ENCODE data around the gene ST8SIA5. TPM values are rescaled to one million over a fixed set of nuclear protein-coding genes. Genes with fewer than 3 reads are reported as not detected.

The ST8SIA5 gene
- total and polyA plus RNA-seq, 9 of the 15 experiments (the other 6 are each of a cell fraction or from before 2014, with no cell fraction given), result 0.03 to 0.33 (median 0.06) TPM; not detected in 5

DNA sequence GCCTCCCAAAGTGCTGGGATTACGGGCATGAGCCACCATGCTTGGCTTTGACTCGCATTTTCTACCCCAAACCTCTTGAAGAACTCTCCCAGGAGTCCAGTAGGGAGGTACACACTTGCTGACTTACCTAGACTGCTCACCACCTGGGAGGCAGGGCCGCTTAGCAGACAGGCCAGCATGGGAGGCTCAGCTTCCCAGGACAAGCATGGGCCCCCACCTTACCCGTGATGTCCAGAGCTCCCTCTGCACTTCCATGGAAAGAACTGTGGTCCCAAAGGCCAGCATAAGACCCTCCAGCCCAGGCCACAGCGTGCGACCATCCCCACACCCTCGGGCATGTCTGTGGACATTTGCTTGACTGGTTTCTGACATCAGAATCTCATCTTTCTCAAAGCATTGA lies 36.8 kb downstream of the ST8SIA5 start:
- Histone ChIP-seq H4K20me1 (replicated peaks; ENCODE audit: control insufficient read depth, insufficient read depth, low read length) (no peaks in the 10 kb centered on the region), H3K4me2 (ENCODE audit: insufficient read depth, low read length) (no peak overlapping the region), H3K9ac (ENCODE audit: insufficient read depth in 1 of 2, low read depth in 2 of 2, low read length in 2 of 2) (no peak overlapping the region), H3K27ac (ENCODE audit: extremely low read depth, low read depth, low read length) (no peak overlapping the region), H2AFZ (ENCODE audit: low read depth, low read length) (no peak overlapping the region), H3K4me3 (no peak overlapping the region), H3K9me1 (ENCODE audit: control insufficient read depth, insufficient read depth, low read length) (no peaks in the 10 kb centered on the region), H3K36me3 (ENCODE audit: control insufficient read depth, insufficient read depth, low read length) (no peaks in the 10 kb centered on the region), H3K27me3 (ENCODE audit: control insufficient read depth in 2 of 2, insufficient read depth in 2 of 2, low read length in 2 of 2) (peaks cover 0 to 28% of the 10 kb centered on the region in 2 experiments; a peak in 2 of 5 replicates), H3K4me1 (replicated peaks in 1 of 2; ENCODE audit: control insufficient read depth in 2 of 2, insufficient read depth in 2 of 2, low read length in 2 of 2) (no peaks in the 10 kb centered on the region), H3K79me2 (ENCODE audit: control insufficient read depth, insufficient read depth, low read length) (no peaks in the 10 kb centered on the region), H3K9me3 (replicated peaks; ENCODE audit: control insufficient read depth, insufficient read depth, low read depth, low read length) (no peaks in the 10 kb centered on the region)
- ATAC-seq (no peak), FAIRE-seq (no peak), DNase-seq (ENCODE audit: extremely low read depth in 1 of 4, low spot score in 3 of 4) (no peak)
- ChIA-PET POLR2A (no interaction called here), CTCF (ENCODE audit: low intra/inter-chr PET ratio) (no interaction called here)
- intact Hi-C loops (cut with micrococcal nuclease), result no loop called here
- BruUV-seq (replicated peaks), result no TSS peak
- 0% methylated on average over 7 of the region's 7 CpGs for WGBS (ENCODE audit: insufficient coverage, low coverage, missing lambda C conversion rate)
- in situ Hi-C loops (cut with MboI), result loop anchor here (10.0 kb wide), 1 partner anchor 305 kb away; no protein-coding TSS in a partner anchor
- TF ChIP-seq, protein P1, sequence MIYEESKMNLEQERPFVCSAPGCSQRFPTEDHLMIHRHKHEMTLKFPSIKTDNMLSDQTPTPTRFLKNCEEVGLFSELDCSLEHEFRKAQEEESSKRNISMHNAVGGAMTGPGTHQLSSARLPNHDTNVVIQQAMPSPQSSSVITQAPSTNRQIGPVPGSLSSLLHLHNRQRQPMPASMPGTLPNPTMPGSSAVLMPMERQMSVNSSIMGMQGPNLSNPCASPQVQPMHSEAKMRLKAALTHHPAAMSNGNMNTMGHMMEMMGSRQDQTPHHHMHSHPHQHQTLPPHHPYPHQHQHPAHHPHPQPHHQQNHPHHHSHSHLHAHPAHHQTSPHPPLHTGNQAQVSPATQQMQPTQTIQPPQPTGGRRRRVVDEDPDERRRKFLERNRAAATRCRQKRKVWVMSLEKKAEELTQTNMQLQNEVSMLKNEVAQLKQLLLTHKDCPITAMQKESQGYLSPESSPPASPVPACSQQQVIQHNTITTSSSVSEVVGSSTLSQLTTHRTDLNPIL (CRISPR knock-in tag; IDR thresholded peaks at IDR 0.05), result no peak
- TF ChIP-seq, protein P2, sequence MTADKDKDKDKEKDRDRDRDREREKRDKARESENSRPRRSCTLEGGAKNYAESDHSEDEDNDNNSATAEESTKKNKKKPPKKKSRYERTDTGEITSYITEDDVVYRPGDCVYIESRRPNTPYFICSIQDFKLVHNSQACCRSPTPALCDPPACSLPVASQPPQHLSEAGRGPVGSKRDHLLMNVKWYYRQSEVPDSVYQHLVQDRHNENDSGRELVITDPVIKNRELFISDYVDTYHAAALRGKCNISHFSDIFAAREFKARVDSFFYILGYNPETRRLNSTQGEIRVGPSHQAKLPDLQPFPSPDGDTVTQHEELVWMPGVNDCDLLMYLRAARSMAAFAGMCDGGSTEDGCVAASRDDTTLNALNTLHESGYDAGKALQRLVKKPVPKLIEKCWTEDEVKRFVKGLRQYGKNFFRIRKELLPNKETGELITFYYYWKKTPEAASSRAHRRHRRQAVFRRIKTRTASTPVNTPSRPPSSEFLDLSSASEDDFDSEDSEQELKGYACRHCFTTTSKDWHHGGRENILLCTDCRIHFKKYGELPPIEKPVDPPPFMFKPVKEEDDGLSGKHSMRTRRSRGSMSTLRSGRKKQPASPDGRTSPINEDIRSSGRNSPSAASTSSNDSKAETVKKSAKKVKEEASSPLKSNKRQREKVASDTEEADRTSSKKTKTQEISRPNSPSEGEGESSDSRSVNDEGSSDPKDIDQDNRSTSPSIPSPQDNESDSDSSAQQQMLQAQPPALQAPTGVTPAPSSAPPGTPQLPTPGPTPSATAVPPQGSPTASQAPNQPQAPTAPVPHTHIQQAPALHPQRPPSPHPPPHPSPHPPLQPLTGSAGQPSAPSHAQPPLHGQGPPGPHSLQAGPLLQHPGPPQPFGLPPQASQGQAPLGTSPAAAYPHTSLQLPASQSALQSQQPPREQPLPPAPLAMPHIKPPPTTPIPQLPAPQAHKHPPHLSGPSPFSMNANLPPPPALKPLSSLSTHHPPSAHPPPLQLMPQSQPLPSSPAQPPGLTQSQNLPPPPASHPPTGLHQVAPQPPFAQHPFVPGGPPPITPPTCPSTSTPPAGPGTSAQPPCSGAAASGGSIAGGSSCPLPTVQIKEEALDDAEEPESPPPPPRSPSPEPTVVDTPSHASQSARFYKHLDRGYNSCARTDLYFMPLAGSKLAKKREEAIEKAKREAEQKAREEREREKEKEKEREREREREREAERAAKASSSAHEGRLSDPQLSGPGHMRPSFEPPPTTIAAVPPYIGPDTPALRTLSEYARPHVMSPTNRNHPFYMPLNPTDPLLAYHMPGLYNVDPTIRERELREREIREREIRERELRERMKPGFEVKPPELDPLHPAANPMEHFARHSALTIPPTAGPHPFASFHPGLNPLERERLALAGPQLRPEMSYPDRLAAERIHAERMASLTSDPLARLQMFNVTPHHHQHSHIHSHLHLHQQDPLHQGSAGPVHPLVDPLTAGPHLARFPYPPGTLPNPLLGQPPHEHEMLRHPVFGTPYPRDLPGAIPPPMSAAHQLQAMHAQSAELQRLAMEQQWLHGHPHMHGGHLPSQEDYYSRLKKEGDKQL (CRISPR knock-in tag; IDR thresholded peaks at IDR 0.05; ENCODE audit: borderline replicate concordance), result no peak
- no peak for TF ChIP-seq SMARCE1 (IDR thresholded peaks at IDR 0.05)
- TF ChIP-seq, protein P3, sequence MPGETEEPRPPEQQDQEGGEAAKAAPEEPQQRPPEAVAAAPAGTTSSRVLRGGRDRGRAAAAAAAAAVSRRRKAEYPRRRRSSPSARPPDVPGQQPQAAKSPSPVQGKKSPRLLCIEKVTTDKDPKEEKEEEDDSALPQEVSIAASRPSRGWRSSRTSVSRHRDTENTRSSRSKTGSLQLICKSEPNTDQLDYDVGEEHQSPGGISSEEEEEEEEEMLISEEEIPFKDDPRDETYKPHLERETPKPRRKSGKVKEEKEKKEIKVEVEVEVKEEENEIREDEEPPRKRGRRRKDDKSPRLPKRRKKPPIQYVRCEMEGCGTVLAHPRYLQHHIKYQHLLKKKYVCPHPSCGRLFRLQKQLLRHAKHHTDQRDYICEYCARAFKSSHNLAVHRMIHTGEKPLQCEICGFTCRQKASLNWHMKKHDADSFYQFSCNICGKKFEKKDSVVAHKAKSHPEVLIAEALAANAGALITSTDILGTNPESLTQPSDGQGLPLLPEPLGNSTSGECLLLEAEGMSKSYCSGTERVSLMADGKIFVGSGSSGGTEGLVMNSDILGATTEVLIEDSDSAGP (CRISPR knock-in tag; IDR thresholded peaks at IDR 0.05), result no peak
- TF ChIP-seq PCBP1 (IDR thresholded peaks at IDR 0.05; ENCODE audit: low read depth, low read length, poor library complexity, severe bottlenecking), result no peak
- TF ChIP-seq, protein P4, sequence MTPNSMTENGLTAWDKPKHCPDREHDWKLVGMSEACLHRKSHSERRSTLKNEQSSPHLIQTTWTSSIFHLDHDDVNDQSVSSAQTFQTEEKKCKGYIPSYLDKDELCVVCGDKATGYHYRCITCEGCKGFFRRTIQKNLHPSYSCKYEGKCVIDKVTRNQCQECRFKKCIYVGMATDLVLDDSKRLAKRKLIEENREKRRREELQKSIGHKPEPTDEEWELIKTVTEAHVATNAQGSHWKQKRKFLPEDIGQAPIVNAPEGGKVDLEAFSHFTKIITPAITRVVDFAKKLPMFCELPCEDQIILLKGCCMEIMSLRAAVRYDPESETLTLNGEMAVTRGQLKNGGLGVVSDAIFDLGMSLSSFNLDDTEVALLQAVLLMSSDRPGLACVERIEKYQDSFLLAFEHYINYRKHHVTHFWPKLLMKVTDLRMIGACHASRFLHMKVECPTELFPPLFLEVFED (CRISPR knock-in tag; conservative IDR thresholded peaks at IDR 0.05), result no peak
- TF ChIP-seq RFX5 (IDR thresholded peaks at IDR 0.05; ENCODE audit: low read depth, low read length), result no peak
- TF ChIP-seq HMGN3 (IDR thresholded peaks at IDR 0.05; ENCODE audit: borderline replicate concordance, extremely low read depth, insufficient read length, low read depth, low read length), result no peak
- TF ChIP-seq PTTG1 (tag; IDR thresholded peaks at IDR 0.05; ENCODE audit: low read depth), result no peak
- TF ChIP-seq XRCC3 (IDR thresholded peaks at IDR 0.05), result no peak
- TF ChIP-seq RAD21 (CRISPR knock-in tag; conservative IDR thresholded peaks at IDR 0.05 in 1 of 2, IDR thresholded peaks at IDR 0.05 in 1 of 2), result no peak
